Measurements from ENCODE around the gene CAPN14.

GRCh38 chr2:31192851-31193392 is 24.4 kb downstream of the CAPN14 start:
- TF ChIP-seq CTCF (conservative IDR thresholded peaks at IDR 0.05), result no peak
- no peak for TF ChIP-seq ZFX (IDR thresholded peaks at IDR 0.05)

Measured in C4-2B (cell line).